Panc1 (cell line): Measurements from ENCODE around the gene ALDH4A1.

Experiments used
- CTCF ChIP-seq: fragments of 450-650 bp; IDR thresholded peaks from 2 replicates; pipeline ENCODE4 v1.5.1; 2017; ENCODE audit warnings: mild to moderate bottlenecking
- POLR2AphosphoS5 ChIP-seq: IDR thresholded peaks from 2 replicates; pipeline ENCODE4 v1.6.1; 2012; ENCODE audit warnings: mild to moderate bottlenecking, low read depth, low read length, moderate library complexity
- REST ChIP-seq, 2 experiments: IDR thresholded peaks; 2 replicates each; pipeline ENCODE4 v1.6.1; 2011 to 2012; ENCODE audit warnings: low read depth in 2 of 2, control low read depth in 1 of 2, low read length in 1 of 2, mild to moderate bottlenecking in 1 of 2, moderate library complexity in 1 of 2; ENCODE audit not compliant: insufficient read depth in 1 of 2
- TCF7L2 ChIP-seq: IDR thresholded peaks from 2 replicates; pipeline ENCODE4 v1.6.1; 2011; ENCODE audit warnings: mild to moderate bottlenecking, low read depth, low read length, inconsistent platforms

- TF ChIP-seq CTCF (no peak), REST (IDR thresholded peaks at IDR 0.05; ENCODE audit: insufficient read depth in 1 of 2, low read depth in 2 of 2, low read length in 1 of 2) (no peak), POLR2AphosphoS5 (no peak), TCF7L2 (no peak)
These were observed 33.4 kb downstream of the ALDH4A1 start for GRCh38 chr1:18868801-18869424.
